NCI-H2227 (cell line): ENCODE results near the gene GABRG3.
A peak's percentile ranks its signal among the peaks of the same experiment; 100 is the strongest.

Source experiments
- DNase-seq: peaks from one replicate; lab custom pipeline; 2025; ENCODE audit not compliant: unreplicated experiment; lab: John Stamatoyannopoulos, UW

GABRG3 gene

DNA sequence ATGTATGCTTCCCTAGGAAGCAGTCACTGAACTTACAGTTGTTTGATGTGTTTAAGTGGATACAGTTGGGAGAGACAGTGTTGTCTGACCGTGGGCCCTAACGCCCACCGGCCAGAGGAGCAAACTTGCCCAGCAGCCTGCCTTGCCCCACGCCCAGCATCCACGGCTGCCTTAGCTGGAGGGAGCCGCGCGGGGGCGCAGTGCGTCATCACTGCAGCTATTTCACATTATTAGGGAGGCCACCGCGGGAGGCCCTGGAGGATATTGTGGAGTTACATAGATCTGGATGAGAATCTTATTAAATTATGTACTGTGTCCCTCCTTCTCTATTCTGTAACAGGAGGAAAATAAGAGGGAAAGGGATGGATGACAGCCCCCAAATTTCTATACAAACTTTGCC is 267.2 kb downstream of the GABRG3 start:
- DNase-seq: peak; percentile 48

DNA sequence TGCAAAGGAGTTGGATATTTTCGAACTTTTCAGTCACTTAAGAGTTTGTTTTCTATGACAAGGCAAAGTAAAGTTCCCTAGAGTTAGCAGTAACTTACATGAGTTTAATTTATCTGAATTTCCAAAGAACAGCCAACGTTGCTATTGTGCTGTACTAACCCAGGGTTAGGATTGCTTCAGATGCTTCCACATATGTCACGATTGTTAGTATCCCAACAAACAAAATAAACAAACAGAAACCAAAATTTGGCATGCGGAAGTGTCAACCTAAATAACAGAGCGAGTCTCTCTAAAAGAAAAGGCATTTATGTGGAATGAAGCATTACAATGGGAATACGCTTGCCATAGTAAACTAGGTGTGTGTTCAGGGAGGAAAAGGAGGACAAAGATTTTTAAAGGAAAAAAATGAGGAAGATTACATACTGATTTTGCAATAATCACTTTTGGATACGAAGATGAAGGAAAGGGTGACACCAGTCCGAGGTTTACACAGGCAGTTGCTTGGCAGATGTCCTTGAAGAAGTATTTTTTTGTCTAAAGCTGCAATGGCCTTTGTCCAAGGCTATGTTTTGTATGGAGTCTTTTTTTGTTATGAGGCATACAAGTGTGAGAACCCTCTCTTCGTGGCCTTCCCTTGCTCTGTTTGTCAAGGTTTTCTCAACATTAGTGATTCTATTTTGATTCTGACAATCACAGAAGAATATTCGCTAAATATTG is 267.9 kb downstream of the GABRG3 start:
- DNase-seq: no peak

DNA sequence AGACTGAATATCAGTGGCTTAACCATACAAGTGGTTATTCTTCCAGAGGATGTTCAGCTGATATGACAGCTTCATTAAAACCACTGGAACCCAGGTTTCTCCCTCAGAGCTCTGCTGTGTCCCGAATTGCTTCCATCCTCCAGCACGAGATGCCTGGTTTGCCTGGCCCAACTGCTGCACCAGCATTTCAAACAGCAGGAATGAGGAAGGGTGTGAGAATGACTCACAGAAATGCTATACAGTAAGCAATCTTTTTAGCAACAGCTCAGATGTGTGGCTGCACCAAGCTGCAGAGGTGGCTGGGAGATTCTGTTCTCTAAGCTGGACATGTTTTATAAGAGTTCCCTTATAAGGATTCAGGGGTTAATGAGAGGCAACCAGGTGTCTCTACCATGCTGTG is 271.0 kb downstream of the GABRG3 start:
- DNase-seq: no peak

DNA sequence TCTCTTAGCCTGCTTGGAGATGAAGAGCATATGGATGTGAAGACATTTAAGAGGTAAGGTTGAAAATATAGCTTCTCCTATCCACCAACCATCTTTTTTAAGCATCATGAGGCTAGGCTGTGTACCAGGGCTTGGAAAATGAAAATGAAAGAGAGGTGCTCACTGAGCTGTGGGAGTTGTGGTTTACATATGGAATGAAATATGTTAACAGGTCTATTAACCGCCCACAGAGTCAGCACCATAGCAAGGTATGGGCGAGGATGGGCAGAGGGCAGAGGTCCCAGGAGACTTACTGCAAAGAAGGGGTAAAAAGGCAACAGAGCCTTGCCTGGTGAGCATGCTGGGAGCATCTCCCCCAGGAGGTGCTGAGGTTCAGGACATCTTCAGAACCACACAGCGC is 273.1 kb downstream of the GABRG3 start:
- no peak for DNase-seq

DNA sequence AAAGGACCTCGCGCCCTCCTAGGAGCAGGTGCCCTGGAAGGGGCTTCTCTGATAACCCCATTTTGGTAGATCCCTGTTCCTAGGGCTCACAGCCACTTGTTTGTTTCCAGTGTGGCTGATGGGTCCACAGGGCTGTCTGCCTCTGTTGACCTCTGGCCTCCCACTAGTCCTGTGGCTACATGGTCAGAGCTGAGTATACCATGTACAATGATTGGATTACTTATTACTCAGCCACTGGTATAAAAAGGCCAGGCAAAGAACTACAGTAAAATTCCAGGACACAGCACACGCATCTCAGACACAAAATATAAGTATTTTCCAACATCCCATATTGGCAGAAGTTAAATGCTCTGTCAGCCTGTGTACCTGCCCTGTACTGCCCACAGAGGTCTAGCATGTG is 277.3 kb downstream of the GABRG3 start:
- no peak for DNase-seq

DNA sequence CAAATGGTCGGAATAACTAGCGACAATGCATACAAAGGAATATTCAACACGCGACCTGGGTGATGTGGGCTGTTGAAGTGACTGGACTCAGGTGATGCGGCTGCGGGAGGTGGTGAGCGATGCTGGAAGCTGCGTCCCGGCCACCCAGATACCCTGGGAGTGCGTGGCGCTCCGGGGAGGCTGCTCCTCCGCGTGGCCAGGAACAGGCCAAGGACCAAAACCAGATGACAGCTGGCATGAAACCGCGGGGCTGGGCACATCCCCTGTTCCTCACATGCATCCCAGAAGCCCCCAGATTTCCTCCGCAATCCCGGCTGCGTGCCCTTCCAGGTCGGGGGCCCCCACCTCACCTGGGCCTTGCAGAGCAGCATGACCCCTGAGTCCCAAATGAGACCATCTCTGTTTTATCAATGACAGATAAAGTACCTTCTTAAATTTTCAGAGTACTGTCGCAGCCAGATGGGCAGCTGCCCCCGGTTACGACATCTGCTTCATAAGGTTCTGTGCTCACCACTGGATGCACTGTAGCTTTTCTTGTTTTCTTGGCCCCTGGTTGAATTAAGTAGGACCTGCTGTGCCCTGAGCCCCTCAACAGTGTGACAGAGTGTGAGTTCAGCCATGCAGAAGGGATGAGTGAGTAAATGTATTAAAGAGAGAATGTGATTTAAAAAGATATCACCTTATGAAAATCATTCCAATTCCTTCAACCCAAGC is 278.2 kb downstream of the GABRG3 start:
- DNase-seq: no peak

DNA sequence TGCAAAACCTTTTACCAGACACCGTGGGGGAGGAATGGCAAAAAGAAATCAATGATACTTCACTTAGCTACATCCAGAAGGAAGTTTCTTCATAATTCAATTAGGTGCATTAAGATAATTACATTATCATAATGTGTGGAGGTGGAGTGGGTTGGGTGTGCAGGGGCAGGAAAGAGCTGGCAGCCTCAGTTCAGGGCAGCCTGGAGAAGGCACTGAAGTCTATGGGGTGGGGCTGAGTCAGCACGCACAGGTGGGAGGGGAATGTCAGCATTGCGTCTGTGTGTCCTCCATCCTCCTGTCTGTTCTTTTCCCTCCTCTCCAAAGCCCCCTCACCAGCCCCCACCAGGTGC is 278.8 kb downstream of the GABRG3 start:
- DNase-seq: no peak

DNA sequence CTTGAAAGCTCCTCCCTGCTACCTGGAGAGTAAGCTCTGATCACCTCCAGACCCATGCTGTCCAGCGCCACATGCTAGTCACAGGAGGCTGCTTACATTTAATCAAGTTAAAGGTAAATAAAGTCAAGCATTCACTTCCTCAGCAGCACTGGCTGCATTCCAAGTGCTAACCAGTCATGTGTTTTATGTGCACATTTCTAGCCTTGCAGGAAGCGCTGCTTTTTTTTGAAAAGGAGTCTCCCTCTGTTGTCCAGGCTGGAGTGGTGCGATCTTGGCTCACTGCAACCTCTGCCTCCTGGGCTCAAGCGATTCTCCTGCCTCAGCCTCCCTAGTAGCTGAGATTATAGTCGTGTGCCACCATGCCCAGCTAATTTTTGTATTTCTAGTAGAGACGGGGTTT is 279.2 kb downstream of the GABRG3 start:
- DNase-seq: no peak

DNA sequence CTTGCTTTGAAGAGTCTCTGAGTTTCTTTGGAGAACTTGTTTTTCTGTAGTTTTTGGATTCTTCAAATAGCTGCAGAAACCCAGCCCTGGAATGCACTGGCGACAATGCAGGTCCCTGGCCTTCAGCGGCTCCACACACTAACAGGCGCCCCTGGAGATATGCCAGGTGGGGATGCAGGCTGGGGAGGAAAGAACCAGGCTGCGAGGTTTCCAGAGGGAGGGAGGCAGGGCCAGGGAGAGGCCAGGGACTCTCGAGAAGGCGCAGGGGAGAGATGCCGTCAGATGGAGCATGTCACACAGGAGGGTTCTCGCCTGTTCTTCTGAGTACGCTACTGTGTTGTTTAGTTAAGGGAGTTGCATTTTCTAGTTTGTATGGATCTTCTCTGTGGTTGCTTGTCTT is 283.1 kb downstream of the GABRG3 start:
- DNase-seq: no peak

DNA sequence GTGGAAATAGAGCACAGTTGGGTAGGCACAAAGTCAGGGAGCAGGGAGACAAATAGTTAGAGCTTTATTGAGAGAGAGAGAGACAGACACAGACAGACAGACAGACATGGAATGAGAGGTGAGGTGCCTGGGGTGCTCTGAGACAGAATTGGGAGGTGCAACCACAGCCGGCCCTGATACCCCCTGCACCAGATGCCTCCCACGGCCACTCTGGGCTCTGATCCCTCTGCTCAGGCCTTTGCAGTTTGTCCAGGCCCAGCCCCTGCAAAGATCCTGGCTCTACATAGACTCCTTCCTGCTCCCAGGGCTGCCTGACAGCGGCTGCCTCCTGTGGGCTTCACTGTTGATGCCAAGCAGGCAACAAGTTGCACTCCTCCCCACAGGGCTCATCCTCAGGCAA is 283.8 kb downstream of the GABRG3 start:
- no peak for DNase-seq

DNA sequence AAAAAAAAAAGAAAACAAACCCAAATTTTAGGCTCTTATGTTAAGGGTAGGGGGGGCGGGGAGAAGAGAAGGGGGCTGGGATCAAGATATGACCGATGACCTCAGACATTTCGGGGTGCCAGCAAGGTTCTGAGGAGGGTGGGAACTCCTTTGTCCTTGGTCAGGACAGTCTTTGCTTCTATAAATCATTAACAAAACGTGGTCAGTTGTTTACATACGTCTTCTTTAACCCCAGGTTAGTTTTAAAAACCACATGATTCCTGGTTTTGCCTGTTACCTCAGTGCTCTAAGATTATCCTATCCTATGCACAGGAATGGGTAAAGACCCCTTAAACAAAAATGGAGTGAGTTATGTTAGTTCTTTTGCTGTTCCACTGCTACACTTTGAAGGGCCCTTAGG is 285.5 kb downstream of the GABRG3 start:
- no peak for DNase-seq

DNA sequence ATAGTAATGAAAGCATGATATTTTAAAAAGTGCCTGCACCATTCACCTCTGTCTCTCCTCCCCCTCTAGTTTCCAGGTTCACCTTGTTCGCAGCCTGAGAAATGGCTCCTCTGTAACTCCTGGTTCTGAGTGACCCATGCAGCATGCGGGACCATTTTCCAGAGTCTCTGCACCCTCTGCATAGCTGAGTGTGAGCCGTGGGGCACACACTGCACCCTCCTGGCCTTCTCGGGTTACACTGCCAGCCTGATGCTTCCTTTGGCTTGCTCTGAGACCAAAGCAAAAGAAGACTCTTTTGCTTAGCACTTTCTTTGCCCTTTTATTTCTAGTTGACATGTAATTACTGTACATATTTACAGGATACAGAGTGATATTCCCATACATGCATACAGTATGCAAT is 287.3 kb downstream of the GABRG3 start:
- DNase-seq: no peak

DNA sequence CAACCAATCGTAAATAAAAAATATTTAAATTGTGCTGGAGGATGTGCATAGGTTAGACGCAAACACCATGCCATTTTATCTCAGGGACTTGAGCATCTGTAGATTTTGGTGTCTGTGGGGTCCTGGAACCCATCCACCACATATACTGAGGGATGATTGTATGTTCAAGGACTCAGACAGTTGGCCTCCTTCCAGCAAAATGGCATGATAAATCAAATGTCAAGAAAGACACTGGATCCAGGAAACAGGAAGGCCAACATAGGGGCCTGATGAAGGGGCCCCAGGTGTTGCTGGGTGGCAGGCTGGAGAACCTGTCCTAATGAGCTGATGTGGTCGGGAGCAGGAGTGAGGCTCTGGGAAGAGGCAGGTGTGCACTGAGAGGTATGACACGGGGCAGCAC is 289.5 kb downstream of the GABRG3 start:
- no peak for DNase-seq

DNA sequence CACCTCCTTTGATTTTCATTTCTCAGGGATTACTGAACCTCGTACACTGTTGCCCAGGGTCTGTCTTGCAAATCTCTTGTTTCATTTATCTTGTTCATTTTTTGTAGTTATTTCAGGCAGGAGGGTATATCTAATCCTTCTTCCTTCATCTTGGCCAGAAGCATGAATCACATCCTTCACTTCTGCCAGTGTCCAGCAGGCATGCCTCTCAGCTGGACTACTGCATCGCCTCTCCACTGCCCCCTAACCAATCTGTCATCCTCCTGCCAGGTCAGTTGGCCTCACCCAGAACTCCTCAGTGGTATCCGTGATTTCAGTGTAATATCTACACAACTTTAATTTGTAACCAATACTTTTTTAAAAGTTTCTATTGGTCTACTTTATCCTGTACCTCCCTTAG is 297.9 kb downstream of the GABRG3 start:
- DNase-seq: no peak

DNA sequence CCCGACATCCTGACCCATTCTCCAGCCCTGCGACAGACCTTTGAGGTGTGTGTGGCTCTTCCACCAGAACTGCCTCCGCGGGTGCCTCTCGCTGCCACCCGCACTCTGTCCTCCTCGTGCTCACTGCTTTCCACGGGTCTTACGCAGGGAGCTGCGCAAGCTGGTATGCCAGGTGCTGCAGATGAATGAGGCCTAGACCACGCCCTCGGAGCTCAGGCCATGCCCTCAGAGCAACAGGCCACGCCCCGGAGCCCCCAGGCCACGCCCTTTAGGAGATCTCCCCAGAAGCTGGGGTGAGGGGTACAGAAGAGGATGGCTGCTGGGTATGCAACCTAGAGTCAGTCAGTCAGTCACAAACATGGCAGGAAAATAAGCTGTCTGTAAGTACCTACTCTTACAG is 300.3 kb downstream of the GABRG3 start:
- no peak for DNase-seq

DNA sequence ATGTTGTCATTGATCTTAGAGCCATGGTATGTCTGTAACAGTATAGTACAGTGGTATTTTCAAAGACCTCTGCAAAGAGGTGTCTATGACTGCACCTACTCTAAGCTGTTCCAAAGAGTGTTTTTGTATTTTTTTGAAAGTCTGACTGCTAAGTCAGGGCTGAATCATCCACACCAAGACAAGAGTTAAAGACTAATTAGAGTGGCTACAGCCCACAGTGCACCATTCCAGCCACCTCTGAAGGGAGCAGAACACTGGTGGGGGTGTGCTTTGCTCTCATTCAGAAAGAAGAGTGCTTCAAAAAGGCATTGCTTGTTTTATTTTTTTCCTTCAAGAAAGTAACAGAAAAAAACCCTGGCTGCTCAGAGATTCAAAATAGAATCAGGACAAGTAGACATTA is 301.4 kb downstream of the GABRG3 start:
- DNase-seq: no peak

DNA sequence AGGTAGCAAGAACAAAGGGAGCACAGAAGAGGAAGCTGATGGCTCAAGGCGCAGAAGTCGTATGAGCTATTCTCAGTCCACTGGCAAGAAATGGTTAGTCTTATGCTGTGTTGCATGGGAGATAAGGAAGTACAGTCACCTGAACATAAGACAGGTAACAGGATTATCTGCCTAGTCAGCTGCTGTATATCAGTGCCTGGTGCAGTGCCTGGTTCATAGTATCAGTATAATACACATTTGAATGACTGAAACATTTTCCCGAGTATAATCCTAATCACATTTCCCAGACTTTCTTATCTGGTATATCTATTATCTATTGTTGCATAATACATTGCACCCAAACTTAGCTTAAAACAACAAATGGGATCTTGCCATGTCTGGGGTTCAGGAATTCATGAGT is 302.5 kb downstream of the GABRG3 start:
- no peak for DNase-seq

DNA sequence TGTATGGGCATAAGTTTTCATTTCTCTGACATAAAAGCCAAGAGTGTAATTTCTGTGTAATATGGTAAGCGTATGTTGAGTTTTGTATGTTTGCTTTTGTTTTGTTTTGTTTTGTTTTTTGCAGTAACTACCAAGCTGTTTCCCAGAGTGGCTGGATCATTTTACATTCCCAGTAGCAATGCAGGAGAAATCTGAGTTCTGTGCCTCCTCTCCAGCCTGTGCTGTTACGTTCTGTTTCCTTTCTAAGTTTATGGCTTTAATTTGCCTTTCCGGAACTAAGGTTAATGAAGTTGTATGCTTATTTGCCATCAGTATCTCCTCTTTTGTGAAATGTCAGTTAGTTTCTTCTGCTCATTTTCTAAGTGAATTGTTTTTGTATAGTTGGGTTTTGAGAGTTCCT is 307.8 kb downstream of the GABRG3 start:
- DNase-seq: no peak

DNA sequence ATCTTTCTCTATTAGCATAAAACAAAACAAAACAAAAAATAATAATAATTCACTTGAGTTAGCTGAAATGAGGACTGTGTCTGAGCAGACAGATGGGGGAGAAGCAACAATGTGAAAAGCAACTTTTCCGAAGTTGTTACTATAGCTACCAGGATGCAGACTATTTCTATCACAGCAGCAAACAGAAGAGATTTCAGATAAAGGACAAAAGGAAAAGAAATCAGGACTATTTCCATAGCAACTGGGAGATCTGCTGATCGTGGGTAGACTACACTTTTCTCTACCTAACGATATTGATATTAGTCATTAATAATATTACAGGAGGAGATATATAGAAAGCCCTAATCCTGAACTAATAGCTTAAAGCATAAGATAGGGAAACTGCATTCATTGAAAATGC is 321.7 kb downstream of the GABRG3 start:
- no peak for DNase-seq

DNA sequence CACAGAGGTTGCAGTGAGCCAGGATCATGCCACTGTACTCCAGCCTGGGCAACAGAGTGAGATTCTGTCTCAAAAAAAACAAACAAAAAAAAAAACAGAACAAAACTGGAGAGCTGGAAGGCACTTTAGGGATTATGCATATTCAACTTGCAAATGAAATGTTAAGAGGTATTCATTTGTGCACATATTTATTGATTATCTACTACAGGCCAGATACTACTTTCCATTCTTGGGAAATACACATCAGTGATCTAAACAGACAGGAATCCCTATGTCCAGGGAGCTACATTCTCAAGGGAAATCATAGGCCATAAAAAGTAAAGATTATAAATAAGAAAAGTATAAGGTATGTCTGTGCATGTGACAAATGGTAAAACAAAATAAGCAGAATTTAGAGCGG is 322.6 kb downstream of the GABRG3 start:
- DNase-seq: no peak

DNA sequence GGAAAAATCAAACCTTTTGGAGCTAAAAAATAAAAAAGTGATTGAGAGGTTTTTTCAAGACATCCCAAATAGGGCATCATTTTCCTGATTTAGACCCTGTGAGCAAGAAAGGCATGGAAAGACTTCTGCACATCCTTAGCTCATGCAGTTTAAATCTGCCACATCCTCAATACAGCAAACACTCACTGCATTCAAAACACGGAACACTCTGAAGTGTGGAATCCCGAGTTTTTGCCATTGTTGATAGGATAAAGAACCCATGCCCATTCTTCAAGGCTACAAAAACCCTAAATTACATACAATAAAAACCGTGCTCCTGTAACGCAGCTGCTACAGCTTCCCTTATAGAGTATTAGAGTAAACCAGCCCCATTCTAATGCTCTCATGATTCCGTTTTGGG is 346.8 kb downstream of the GABRG3 start:
- no peak for DNase-seq

DNA sequence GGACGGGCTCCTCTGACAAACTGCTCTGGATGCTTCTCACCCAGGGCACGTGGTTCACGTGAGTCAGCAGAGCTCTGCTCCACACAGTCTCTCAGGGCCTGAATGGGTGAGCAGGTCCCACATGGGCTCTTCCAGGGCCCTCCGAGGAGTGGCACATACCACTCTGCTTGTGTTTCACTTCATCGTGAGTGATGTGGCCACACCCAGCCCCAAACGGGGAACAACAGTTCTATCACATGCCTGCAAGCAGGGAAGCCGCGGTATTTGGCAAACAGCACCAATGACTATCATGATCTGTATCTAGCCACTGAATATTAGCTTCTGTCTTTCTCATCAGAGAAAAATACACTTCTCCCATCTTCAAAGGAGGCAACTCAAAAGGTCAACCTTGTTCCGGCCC is 352.8 kb downstream of the GABRG3 start:
- DNase-seq: no peak
